HL-60 (cell line): ENCODE results near the gene TBC1D1.

ENCODE experiments used
- DNase-seq, 2 experiments: peaks; one replicate each; pipeline ENCODE4 v3.0.0-alpha.2; 2010 to 2020; ENCODE audit warnings: low read depth in 1 of 2, low spot score in 1 of 2
- H3K27ac ChIP-seq: fragments of 250-450 bp; sonication (Bioruptor Pico); replicated peaks from 2 replicates; pipeline ENCODE4 v1.5.1; 2020; ENCODE audit warnings: mild to moderate bottlenecking, moderate library complexity
- H3K27me3 ChIP-seq: fragments of 250-450 bp; sonication (Bioruptor Pico); 2 replicates; pipeline ENCODE4 v1.5.1; 2021; ENCODE audit warnings: mild to moderate bottlenecking, moderate library complexity; ENCODE audit not compliant: insufficient read depth, poor library complexity, severe bottlenecking
- H3K4me3 ChIP-seq: replicated peaks from 2 replicates; pipeline ENCODE4 v1.5.1; 2011; ENCODE audit warnings: mild to moderate bottlenecking, control low read depth, low read length; ENCODE audit not compliant: insufficient read depth
- CTCF ChIP-seq: IDR thresholded peaks from one replicate; pipeline ENCODE4 v1.5.1; 2011; ENCODE audit warnings: low read length, control low read depth, inconsistent platforms; ENCODE audit not compliant: insufficient read depth
- GABPA ChIP-seq: IDR thresholded peaks from 2 replicates; pipeline ENCODE4 v1.6.1; 2012; ENCODE audit warnings: low read depth
- POLR2AphosphoS5 ChIP-seq: IDR thresholded peaks from 2 replicates; pipeline ENCODE4 v1.6.1; 2012; ENCODE audit warnings: low read depth
- SPI1 ChIP-seq: IDR thresholded peaks from 2 replicates; pipeline ENCODE4 v1.6.1; 2012; ENCODE audit warnings: low read depth, mild to moderate bottlenecking, borderline replicate concordance
- TF ChIP-seq, protein P1 (sequence below): IDR thresholded peaks from 2 replicates; pipeline ENCODE4 v1.6.1; 2012; ENCODE audit warnings: low read depth; ENCODE audit not compliant: insufficient replicate concordance

Gene TBC1D1

DNA sequence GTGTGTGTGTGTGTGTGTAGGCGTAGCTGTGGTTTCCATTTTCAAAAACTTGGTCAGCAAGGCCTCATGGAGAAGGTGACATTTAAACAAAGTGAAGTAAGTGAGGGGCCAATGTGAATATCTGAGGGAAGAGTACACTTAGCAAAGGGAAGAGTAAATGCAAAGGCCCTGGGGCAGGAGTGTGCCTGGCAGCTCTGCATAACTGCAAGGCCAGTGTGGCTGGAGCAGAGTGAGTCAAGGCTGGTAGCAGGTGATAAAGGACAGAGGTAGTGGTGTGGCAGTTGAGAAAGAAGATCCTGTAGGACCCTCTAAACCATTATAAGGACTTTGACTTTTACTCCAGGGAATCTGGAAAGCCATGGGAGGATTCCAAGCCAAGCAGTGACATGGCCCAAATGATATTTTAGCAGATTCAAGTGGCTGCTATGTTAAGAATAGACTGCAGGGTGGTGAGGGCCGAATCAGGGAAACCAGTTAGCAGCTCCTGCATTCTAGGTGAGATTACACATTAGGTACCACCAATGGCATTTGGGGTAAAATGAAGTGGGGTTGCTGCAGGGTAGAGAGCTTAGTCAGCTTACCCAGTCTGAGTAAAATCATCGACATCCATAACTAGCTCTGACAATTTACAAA is 5.9 kb upstream of the TBC1D1 start:
- no peak overlapping the region for H3K27ac ChIP-seq
- peak in 1 of 2 experiments; percentile 26 for DNase-seq
- TF ChIP-seq CTCF = no peak
- TF ChIP-seq, protein P1, sequence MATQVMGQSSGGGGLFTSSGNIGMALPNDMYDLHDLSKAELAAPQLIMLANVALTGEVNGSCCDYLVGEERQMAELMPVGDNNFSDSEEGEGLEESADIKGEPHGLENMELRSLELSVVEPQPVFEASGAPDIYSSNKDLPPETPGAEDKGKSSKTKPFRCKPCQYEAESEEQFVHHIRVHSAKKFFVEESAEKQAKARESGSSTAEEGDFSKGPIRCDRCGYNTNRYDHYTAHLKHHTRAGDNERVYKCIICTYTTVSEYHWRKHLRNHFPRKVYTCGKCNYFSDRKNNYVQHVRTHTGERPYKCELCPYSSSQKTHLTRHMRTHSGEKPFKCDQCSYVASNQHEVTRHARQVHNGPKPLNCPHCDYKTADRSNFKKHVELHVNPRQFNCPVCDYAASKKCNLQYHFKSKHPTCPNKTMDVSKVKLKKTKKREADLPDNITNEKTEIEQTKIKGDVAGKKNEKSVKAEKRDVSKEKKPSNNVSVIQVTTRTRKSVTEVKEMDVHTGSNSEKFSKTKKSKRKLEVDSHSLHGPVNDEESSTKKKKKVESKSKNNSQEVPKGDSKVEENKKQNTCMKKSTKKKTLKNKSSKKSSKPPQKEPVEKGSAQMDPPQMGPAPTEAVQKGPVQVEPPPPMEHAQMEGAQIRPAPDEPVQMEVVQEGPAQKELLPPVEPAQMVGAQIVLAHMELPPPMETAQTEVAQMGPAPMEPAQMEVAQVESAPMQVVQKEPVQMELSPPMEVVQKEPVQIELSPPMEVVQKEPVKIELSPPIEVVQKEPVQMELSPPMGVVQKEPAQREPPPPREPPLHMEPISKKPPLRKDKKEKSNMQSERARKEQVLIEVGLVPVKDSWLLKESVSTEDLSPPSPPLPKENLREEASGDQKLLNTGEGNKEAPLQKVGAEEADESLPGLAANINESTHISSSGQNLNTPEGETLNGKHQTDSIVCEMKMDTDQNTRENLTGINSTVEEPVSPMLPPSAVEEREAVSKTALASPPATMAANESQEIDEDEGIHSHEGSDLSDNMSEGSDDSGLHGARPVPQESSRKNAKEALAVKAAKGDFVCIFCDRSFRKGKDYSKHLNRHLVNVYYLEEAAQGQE = no peak
- TF ChIP-seq POLR2AphosphoS5 = no peak
- H3K4me3 ChIP-seq = no peak overlapping the region
- no peaks in the 10 kb centered on the region for H3K27me3 ChIP-seq

DNA sequence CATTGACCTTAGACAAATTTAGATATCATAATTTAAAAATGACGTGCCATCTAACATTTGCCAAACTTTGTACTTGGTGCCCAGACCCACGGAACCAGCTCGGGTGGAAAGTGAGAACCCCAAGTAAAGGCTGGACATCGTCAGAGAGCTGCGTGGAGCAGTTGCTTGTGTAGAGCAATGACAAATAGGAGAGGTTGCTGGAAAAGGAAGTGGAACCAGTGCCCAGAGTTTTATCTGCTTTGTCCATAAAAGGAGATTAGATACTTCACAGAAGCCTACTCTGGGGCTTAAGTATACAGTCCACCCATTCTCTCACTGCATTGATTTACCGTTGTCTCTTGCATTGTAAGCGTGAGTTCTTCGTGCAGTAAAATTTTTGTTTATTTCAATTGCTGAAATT is 5.4 kb upstream of the TBC1D1 start:
- TF ChIP-seq POLR2AphosphoS5 = no peak
- peak; percentile 74 for TF ChIP-seq SPI1
- Histone ChIP-seq H3K4me3 (no peak overlapping the region), H3K27me3 (no peaks in the 10 kb centered on the region), H3K27ac (no peak overlapping the region)
- DNase-seq = no peak

GRCh38 chr4:37889849-37890800 is 759 bp upstream of the TBC1D1 start:
- Histone ChIP-seq H3K4me3 (peak overlapping the region; percentile 84), H3K27ac (no peak overlapping the region), H3K27me3 (no peaks in the 10 kb centered on the region)
- DNase-seq = peak; percentile 16 to 49
- TF ChIP-seq GABPA (no peak), POLR2AphosphoS5 (no peak), CTCF (no peak), SPI1 (no peak)
- TF ChIP-seq, protein P1 = no peak
